D721Med (cell line): ENCODE measurements around the gene VPS4A.

ENCODE experiments used
- DNase-seq: peaks from one replicate; pipeline ENCODE4 v3.0.0; 2011; ENCODE audit warnings: low spot score; ENCODE audit not compliant: insufficient read length
- FAIRE-seq: peaks from 2 replicates; lab custom pipeline; 2011; peaks lifted over from hg19 to GRCh38; lab: Jason Lieb, UNC
- TF ChIP-seq, protein P1 (sequence below): IDR thresholded peaks from 2 replicates; pipeline ENCODE4 v1.5.1; 2012; ENCODE audit warnings: mild to moderate bottlenecking, control low read depth; ENCODE audit not compliant: insufficient read depth; ENCODE audit errors: missing control alignments

Gene VPS4A

DNA sequence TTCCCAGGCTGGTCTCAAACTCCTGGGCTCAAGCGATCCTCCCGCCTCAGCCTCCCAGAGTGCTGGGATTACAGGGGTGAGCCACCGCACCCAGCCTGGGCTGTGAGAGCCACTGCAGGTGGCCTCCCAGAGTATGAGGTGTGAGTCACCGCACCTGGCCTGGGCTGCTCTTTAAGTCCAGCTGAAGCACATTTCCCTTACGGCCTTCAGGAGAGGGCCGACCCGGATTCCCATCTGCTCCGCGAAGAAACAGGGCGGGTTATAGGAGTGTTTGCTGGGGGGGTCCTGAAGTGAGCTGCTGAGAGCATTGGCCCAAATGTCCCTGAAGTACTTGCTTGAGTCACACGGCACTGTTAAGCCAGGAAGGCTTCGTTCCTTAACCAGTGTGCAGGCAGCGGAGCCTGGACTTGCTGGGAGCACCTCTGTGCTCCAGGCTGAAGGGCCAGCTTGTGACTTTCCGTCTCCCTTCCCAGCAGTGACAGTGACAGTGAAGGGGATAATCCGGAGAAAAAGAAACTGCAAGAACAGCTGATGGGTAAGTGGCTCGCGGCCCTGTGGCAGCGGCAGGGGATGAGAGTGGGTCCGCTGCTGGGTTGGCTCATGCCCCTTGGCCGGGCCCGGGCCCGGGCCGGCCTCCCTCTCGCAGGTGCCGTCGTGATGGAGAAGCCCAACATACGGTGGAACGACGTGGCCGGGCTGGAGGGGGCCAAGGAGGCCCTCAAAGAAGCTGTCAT lies 7.2 kb downstream of the VPS4A start:
- no peak for FAIRE-seq
- TF ChIP-seq, protein P1, sequence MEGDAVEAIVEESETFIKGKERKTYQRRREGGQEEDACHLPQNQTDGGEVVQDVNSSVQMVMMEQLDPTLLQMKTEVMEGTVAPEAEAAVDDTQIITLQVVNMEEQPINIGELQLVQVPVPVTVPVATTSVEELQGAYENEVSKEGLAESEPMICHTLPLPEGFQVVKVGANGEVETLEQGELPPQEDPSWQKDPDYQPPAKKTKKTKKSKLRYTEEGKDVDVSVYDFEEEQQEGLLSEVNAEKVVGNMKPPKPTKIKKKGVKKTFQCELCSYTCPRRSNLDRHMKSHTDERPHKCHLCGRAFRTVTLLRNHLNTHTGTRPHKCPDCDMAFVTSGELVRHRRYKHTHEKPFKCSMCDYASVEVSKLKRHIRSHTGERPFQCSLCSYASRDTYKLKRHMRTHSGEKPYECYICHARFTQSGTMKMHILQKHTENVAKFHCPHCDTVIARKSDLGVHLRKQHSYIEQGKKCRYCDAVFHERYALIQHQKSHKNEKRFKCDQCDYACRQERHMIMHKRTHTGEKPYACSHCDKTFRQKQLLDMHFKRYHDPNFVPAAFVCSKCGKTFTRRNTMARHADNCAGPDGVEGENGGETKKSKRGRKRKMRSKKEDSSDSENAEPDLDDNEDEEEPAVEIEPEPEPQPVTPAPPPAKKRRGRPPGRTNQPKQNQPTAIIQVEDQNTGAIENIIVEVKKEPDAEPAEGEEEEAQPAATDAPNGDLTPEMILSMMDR, result no peak
- no peak for DNase-seq

DNA sequence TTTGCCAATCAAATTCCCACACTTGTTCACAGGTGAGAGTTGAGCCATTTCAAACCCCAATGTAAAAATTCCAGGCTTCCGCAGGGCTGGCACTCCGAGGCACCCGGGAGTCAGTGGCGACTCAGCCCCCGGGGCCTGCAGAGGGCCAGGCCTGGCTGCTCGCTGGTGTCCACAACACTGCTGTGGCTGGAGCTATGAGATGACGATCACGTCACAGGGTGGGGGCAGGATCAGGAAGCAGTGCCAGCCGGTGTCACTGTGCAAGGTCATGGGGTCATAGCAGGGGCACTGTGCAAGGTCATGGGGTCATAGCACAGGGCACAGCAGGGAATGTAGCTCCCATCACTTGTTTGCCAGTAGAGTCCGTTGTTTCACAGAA lies 7.8 kb downstream of the VPS4A start:
- FAIRE-seq (no peak), DNase-seq (no peak)
- TF ChIP-seq, protein P1, result no peak

DNA sequence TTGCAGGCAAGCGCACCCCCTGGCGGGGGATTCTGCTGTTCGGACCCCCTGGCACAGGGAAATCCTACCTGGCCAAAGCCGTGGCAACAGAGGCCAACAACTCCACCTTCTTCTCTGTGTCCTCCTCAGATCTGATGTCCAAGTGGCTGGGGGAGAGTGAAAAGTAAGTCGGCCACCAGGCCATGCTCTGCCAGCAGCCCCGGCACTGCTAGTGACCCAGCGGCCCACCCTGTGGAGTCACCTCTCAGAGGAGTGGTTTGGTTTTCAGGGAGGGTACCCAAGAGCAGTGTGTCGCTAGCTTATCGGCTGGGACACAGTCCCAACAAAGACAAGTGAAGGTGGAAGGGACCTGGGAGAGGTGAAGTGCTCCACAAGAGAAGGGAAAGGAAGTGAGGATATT lies 8.2 kb downstream of the VPS4A start:
- no peak for DNase-seq
- TF ChIP-seq, protein P1, result no peak
- no peak for FAIRE-seq

DNA sequence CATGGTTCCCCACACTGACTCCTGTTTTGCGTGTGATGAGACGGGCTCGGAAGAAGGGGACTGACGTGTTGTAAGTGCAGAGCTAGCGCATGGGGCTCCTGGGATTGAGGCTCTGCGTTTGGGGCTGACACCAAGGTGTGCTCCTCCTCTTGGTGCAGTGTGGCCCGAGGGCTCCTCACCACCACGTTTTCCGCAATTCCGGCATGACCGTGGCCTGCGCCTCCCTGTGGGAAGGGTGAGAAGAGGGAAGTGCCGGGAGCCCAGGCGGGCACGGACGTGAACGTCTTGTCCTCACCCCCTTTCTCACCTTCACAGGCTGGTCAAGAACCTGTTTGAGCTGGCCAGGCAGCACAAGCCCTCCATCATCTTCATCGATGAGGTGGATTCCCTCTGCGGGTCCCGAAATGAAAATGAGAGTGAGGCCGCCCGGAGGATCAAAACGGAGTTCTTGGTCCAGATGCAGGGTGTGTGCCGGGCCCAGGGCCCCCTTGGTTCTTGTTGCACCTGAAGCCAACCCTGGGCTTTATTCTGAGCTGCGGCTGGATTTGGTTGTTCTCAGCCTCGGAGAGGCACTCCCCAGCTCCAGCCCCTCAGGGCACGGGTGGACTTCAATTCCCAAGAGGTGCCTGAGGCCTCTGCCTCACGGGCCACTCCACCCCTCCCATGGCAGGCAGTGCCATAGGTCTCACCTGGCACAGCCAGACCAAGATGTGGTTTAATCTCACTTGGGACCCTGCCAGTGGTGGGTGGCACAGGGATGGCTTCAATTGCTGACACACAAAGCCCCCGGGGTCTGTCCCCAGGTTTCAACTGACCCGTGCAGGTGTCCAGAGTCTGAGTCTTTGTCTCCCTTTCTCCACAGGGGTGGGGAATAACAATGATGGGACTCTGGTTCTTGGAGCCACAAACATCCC lies 8.9 kb downstream of the VPS4A start:
- TF ChIP-seq, protein P1, result no peak
- FAIRE-seq, result no peak
- DNase-seq, result no peak

DNA sequence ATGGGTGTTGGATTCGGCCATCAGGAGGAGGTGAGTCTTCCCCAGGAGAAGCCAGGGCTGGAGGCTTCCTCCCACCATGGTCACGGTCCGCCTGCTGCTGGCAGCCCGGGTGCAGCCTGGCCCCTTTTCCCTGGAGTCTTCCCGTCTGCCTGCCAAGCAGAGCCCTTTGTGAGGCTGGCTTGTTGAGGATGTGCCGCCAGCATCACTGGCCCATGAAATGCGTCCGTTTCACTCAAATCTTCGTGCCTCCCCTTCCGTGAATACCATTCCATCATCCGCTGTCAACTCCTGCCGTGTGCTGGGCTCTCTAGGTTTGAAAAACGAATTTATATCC lies 9.6 kb downstream of the VPS4A start:
- TF ChIP-seq, protein P1, result no peak
- no peak for FAIRE-seq
- no peak for DNase-seq

DNA sequence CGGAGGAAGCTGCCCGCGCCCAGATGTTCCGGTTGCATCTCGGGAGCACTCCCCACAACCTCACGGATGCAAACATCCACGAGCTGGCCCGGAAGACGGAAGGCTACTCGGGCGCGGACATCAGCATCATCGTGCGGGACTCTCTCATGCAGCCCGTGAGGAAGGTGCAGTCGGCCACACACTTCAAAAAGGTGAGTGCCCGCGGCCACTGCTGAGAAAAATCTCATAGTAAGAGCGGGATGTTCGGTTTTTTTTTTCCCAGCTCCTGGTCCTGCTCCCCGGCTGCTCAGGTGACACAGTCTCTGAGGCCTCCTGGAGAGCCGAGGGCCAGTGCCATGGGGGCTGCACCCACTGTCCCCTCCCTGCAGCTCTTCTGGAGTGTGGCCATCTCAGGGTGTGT lies 9.9 kb downstream of the VPS4A start:
- no peak for FAIRE-seq

More for the DNA sequence above, 9.9 kb downstream of the VPS4A start:
- TF ChIP-seq, protein P1, result no peak
- no peak for DNase-seq
